ENCODE measurements around the gene HMCES. TPM values are rescaled to one million over a fixed set of nuclear protein-coding genes. Genes with fewer than 3 reads are reported as not detected.
A peak's percentile ranks its signal among the peaks of the same experiment; 100 is the strongest.
"Not testable (repeated sequence)": the region's sequence is repeated elsewhere in the genome, so short reads cannot be mapped to it uniquely, and the experiment has no call there.

The HMCES gene
- polyA plus RNA-seq, 1 experiment = 27.2 TPM

- H3K36me3 ChIP-seq (ENCODE audit: control insufficient read depth, insufficient read depth, low read length) = no peaks in the 10 kb centered on the region
- H3K4me3 ChIP-seq (ENCODE audit: low read depth, low read length) = no peak overlapping the region
- no peaks in the 10 kb centered on the region for H3K27me3 ChIP-seq (ENCODE audit: control insufficient read depth, insufficient read depth, low read length)
- no peak for TF ChIP-seq CTCF (IDR thresholded peaks at IDR 0.05; ENCODE audit: insufficient read depth, low read depth, low read length)
- ChIA-PET POLR2A (no interaction called here), CTCF (interaction anchor here (0.8 to 3.4 kb wide), 7 partner anchors 9 to 269 kb away, joined by 3 to 13 read pairs (median 4); partner anchors contain the start of gene COPG1)
- DNase-seq (ENCODE audit: low read depth) = no peak
Measured at GRCh38 chr3:129239991-129240390, 38.7 kb upstream of the HMCES start.

- no peak for TF ChIP-seq CTCF (IDR thresholded peaks at IDR 0.05; ENCODE audit: insufficient read depth, low read depth, low read length)
- POLR2A ChIA-PET = no interaction called here
- H3K4me3 ChIP-seq (ENCODE audit: low read depth, low read length) = no peak overlapping the region
- H3K27me3 ChIP-seq (ENCODE audit: control insufficient read depth, insufficient read depth, low read length) = no peaks in the 10 kb centered on the region
- no peaks in the 10 kb centered on the region for H3K36me3 ChIP-seq (ENCODE audit: control insufficient read depth, insufficient read depth, low read length)
- no peak for DNase-seq (ENCODE audit: low read depth)
- CTCF ChIA-PET = interaction anchor here (0.8 to 3.4 kb wide), 7 partner anchors 9 to 270 kb away, joined by 3 to 13 read pairs (median 4); partner anchors contain the start of gene COPG1
Measured at GRCh38 chr3:129240436-129240835, 38.2 kb upstream of the HMCES start.

GRCh38 chr3:129245141-129245540, 33.5 kb upstream of the HMCES start:
- ChIA-PET CTCF (interaction anchor here (0.6 to 6.4 kb wide), 41 partner anchors 10 to 275 kb away, joined by 3 to 91 read pairs (median 7); partner anchors contain the start of gene CNBP), POLR2A (interaction anchor here (0.7 kb wide), 1 partner anchor 124 kb away, joined by 4 read pairs; the partner anchor contains the start of gene RAB43)
- TF ChIP-seq CTCF (IDR thresholded peaks at IDR 0.05; ENCODE audit: insufficient read depth, low read depth, low read length) = no peak
- H3K27me3 ChIP-seq (ENCODE audit: control insufficient read depth, insufficient read depth, low read length) = no peaks in the 10 kb centered on the region
- no peak for DNase-seq (ENCODE audit: low read depth)
- no peak overlapping the region for H3K4me3 ChIP-seq (ENCODE audit: low read depth, low read length)
- H3K36me3 ChIP-seq (ENCODE audit: control insufficient read depth, insufficient read depth, low read length) = no peaks in the 10 kb centered on the region

- not testable (repeated sequence) for H3K27me3 ChIP-seq (ENCODE audit: control insufficient read depth, insufficient read depth, low read length); H3K36me3 ChIP-seq (ENCODE audit: control insufficient read depth, insufficient read depth, low read length); H3K4me3 ChIP-seq (ENCODE audit: low read depth, low read length)
- DNase-seq (ENCODE audit: low read depth) = peak; percentile 49
- peak; percentile 93 for TF ChIP-seq CTCF (IDR thresholded peaks at IDR 0.05; ENCODE audit: insufficient read depth, low read depth, low read length)
- CTCF ChIA-PET = interaction anchor here (0.6 to 6.4 kb wide), 48 partner anchors 11 to 276 kb away, joined by 3 to 91 read pairs (median 5); partner anchors contain the start of gene CNBP
- POLR2A ChIA-PET = interaction anchor here (0.6 kb wide), 1 partner anchor 43 kb away, joined by 3 read pairs; no protein-coding TSS in a partner anchor
Measured at GRCh38 chr3:129245641-129246306, 32.9 kb upstream of the HMCES start.

GRCh38 chr3:129246636-129247035, 32.0 kb upstream of the HMCES start:
- no peak for DNase-seq (ENCODE audit: low read depth)
- Histone ChIP-seq H3K27me3 (ENCODE audit: control insufficient read depth, insufficient read depth, low read length) (no peaks in the 10 kb centered on the region), H3K36me3 (ENCODE audit: control insufficient read depth, insufficient read depth, low read length) (no peaks in the 10 kb centered on the region), H3K4me3 (ENCODE audit: low read depth, low read length) (no peak overlapping the region)
- ChIA-PET CTCF (interaction anchor here (0.6 to 6.4 kb wide), 32 partner anchors 12 to 357 kb away, joined by 3 to 91 read pairs (median 8); partner anchors contain the start of gene CNBP), POLR2A (interaction anchor here (0.6 kb wide), 1 partner anchor 42 kb away, joined by 3 read pairs; no protein-coding TSS in a partner anchor)
- TF ChIP-seq CTCF (IDR thresholded peaks at IDR 0.05; ENCODE audit: insufficient read depth, low read depth, low read length) = no peak

All from BJ (cell line).